Measurements from ENCODE around the gene GPR149. TPM values are rescaled to one million over a fixed set of nuclear protein-coding genes. Genes with fewer than 3 reads are reported as not detected.

Gene GPR149
- polyA plus RNA-seq, 3 donors, result not detected

GRCh38 chr3:154290187-154290586 is 139.8 kb downstream of the GPR149 start:
- H3K79me2 ChIP-seq (ENCODE audit: insufficient read depth, low read length), result no peaks in the 10 kb centered on the region
- Mint-ChIP-seq H3K27ac (no peak overlapping the region), H3K9me3 (no peaks in the 10 kb centered on the region), H3K4me3 (no peak overlapping the region), H3K27me3 (ENCODE audit: low read depth in 3 of 3) (no peaks in the 10 kb centered on the region), H3K4me1 (peaks cover 4% of the 10 kb centered on the region), H3K36me3 (peaks cover 71 to 89% of the 10 kb centered on the region in 2 donors)
- intact Hi-C loops (cut with micrococcal nuclease), result no loop called here
- no peaks in the 10 kb centered on the region for H3K9me3 ChIP-seq (replicated peaks in 1 of 2; ENCODE audit: control insufficient read depth in 1 of 2, insufficient read depth in 1 of 2, low read length in 2 of 2)
- peaks cover 3 to 4% of the 10 kb centered on the region in 2 donors for H3K4me1 ChIP-seq (ENCODE audit: control insufficient read depth in 1 of 2, insufficient read depth in 2 of 2, low read length in 2 of 2)
- peaks cover 84% of the 10 kb centered on the region in 2 donors for H3K36me3 ChIP-seq (replicated peaks in 1 of 2; ENCODE audit: control insufficient read depth in 1 of 2, insufficient read depth in 2 of 2, low read length in 2 of 2)
- no peak overlapping the region for H2AFZ ChIP-seq (ENCODE audit: insufficient read depth, low read depth, low read length, poor library complexity, severe bottlenecking)
- WGBS (ENCODE audit: insufficient coverage), result 100% methylated on average over 2 of the region's 5 CpGs
- no peak overlapping the region for H3K4me3 ChIP-seq (replicated peaks in 1 of 3; ENCODE audit: low read depth in 2 of 3, low read length in 3 of 3)
- no peak overlapping the region for H3K4me2 ChIP-seq (replicated peaks; ENCODE audit: extremely low read depth, low read length, poor library complexity, severe bottlenecking)
- H3K27ac ChIP-seq (ENCODE audit: low read depth in 1 of 2, low read length in 2 of 2), result no peak overlapping the region
- H3K9ac ChIP-seq (ENCODE audit: insufficient read depth, low read length, poor library complexity, severe bottlenecking), result no peak overlapping the region
- DNase-seq, result no peak
- H3K27me3 ChIP-seq (ENCODE audit: control insufficient read depth in 2 of 2, insufficient read depth in 2 of 2, low read length in 2 of 2), result no peaks in the 10 kb centered on the region
- H4K20me1 ChIP-seq (ENCODE audit: insufficient read depth, low read length), result no peaks in the 10 kb centered on the region
- no peak for TF ChIP-seq CTCF (IDR thresholded peaks at IDR 0.05)

Small RNA genes within 50 kb of the gene (small RNA-seq; reads per million reads assigned to genes)
- gene RF01210 (ENCODE audit: insufficient read length, low read depth), result not detected

Other genes starting within 250 kb of the GPR149 start
- gene DHX36, start 105.7 kb downstream of the GPR149 start, polyA plus RNA-seq, result 10 to 100 TPM in 1 of 3 donors, 1 to 10 TPM in 2; 4.7 to 31.5 (median 5.7) TPM

Data from CD14-positive monocyte (primary cell).